Kasumi-1 (cell line): ENCODE results near the gene LARP1.
A peak's percentile ranks its signal among the peaks of the same experiment; 100 is the strongest.
"Not testable (repeated sequence)": the region's sequence is repeated elsewhere in the genome, so short reads cannot be mapped to it uniquely, and the experiment has no call there.

Experiments
- DNase-seq, 2 experiments: peaks; one replicate each; lab custom pipeline; 2025; lab: John Stamatoyannopoulos, UW

Gene LARP1

GRCh38 chr5:154793599-154794524 lies 38.7 kb downstream of the LARP1 start:
- DNase-seq = no peak

- no peak for DNase-seq
These were observed 39.5 kb downstream of the LARP1 start for GRCh38 chr5:154794525-154795234.

GRCh38 chr5:154795235-154795596 lies 40.0 kb downstream of the LARP1 start:
- DNase-seq = no peak

- no peak for DNase-seq
These were observed 42.6 kb downstream of the LARP1 start for GRCh38 chr5:154797762-154798161.

GRCh38 chr5:154800582-154800981 lies 45.4 kb downstream of the LARP1 start:
- DNase-seq = no peak

GRCh38 chr5:154801083-154801482 lies 45.9 kb downstream of the LARP1 start:
- no peak for DNase-seq

- no peak for DNase-seq
These were observed 46.9 kb downstream of the LARP1 start for GRCh38 chr5:154802050-154802449.

- no peak for DNase-seq
These were observed 51.0 kb downstream of the LARP1 start for GRCh38 chr5:154806176-154806575.

GRCh38 chr5:154811239-154811638 lies 56.1 kb downstream of the LARP1 start:
- DNase-seq = no peak

- DNase-seq = peak; percentile 82 to 86
These were observed 56.7 kb downstream of the LARP1 start for GRCh38 chr5:154811653-154812465.

GRCh38 chr5:154813158-154813557 lies 58.0 kb downstream of the LARP1 start:
- no peak for DNase-seq

- no peak for DNase-seq
These were observed 58.6 kb downstream of the LARP1 start for GRCh38 chr5:154813736-154814135.

- no peak for DNase-seq
These were observed 59.8 kb downstream of the LARP1 start for GRCh38 chr5:154815025-154815424.

GRCh38 chr5:154815684-154816247 lies 60.6 kb downstream of the LARP1 start:
- no peak for DNase-seq

- no peak for DNase-seq
These were observed 61.8 kb downstream of the LARP1 start for GRCh38 chr5:154816891-154817492.

GRCh38 chr5:154817815-154818214 lies 62.6 kb downstream of the LARP1 start:
- DNase-seq = no peak

- no peak for DNase-seq
These were observed 63.4 kb downstream of the LARP1 start for GRCh38 chr5:154818471-154819116.

- no peak for DNase-seq
These were observed 64.4 kb downstream of the LARP1 start for GRCh38 chr5:154819546-154819945.

- DNase-seq = no peak
These were observed 65.2 kb downstream of the LARP1 start for GRCh38 chr5:154820383-154820782.

- DNase-seq = not testable (repeated sequence)
These were observed 67.7 kb downstream of the LARP1 start for GRCh38 chr5:154822896-154823295.

GRCh38 chr5:154823605-154824004 lies 68.4 kb downstream of the LARP1 start:
- DNase-seq = no peak
